SIG-M5 (cell line): ENCODE measurements around the gene ECPAS.
"Not testable (repeated sequence)": the region's sequence is repeated elsewhere in the genome, so short reads cannot be mapped to it uniquely, and the experiment has no call there.

ENCODE experiments used
- DNase-seq: peaks from one replicate; lab custom pipeline; 2025; lab: John Stamatoyannopoulos, UW

ECPAS gene

GRCh38 chr9:111423389-111423788 lies 60.8 kb downstream of the ECPAS start:
- DNase-seq = no peak

- no peak for DNase-seq
Observed at GRCh38 chr9:111414406-111414805, 69.8 kb downstream of the ECPAS start.

GRCh38 chr9:111413996-111414395 lies 70.2 kb downstream of the ECPAS start:
- no peak for DNase-seq

GRCh38 chr9:111412280-111412679 lies 71.9 kb downstream of the ECPAS start:
- DNase-seq = no peak

- DNase-seq = no peak
Observed at GRCh38 chr9:111411266-111411665, 72.9 kb downstream of the ECPAS start.

GRCh38 chr9:111407813-111408212 lies 76.4 kb downstream of the ECPAS start:
- DNase-seq = no peak

GRCh38 chr9:111405701-111406100 lies 78.5 kb downstream of the ECPAS start:
- DNase-seq = no peak

- DNase-seq = not testable (repeated sequence)
Observed at GRCh38 chr9:111401486-111401885, 82.7 kb downstream of the ECPAS start.

GRCh38 chr9:111400564-111400898 lies 83.7 kb downstream of the ECPAS start:
- no peak for DNase-seq

- no peak for DNase-seq
Observed at GRCh38 chr9:111399772-111400563, 84.2 kb downstream of the ECPAS start.

GRCh38 chr9:111399211-111399739 lies 84.9 kb downstream of the ECPAS start:
- DNase-seq = no peak

- DNase-seq = no peak
Observed at GRCh38 chr9:111393971-111394370, 90.2 kb downstream of the ECPAS start.

GRCh38 chr9:111389406-111389805 lies 94.8 kb downstream of the ECPAS start:
- DNase-seq = no peak

- no peak for DNase-seq
Observed at GRCh38 chr9:111386386-111386785, 97.8 kb downstream of the ECPAS start.

GRCh38 chr9:111381006-111381405 lies 103.2 kb downstream of the ECPAS start:
- DNase-seq = no peak

- DNase-seq = no peak
Observed at GRCh38 chr9:111375817-111376564, 108.2 kb downstream of the ECPAS start.

GRCh38 chr9:111375062-111375461 lies 109.1 kb downstream of the ECPAS start:
- DNase-seq = no peak

- no peak for DNase-seq
Observed at GRCh38 chr9:111372297-111372696, 111.9 kb downstream of the ECPAS start.

- DNase-seq = no peak
Observed at GRCh38 chr9:111366978-111367377, 117.2 kb downstream of the ECPAS start.

GRCh38 chr9:111362526-111362925 lies 121.7 kb downstream of the ECPAS start:
- no peak for DNase-seq

- DNase-seq = no peak
Observed at GRCh38 chr9:111360881-111361280, 123.3 kb downstream of the ECPAS start.

- no peak for DNase-seq
Observed at GRCh38 chr9:111356481-111357244, 127.5 kb downstream of the ECPAS start.

- DNase-seq = no peak
Observed at GRCh38 chr9:111352545-111352944, 131.6 kb downstream of the ECPAS start.
